Pancreas (tissue), 10 donors: Measurements from ENCODE around the gene SPTY2D1. TPM values are rescaled to one million over a fixed set of nuclear protein-coding genes. Genes with fewer than 3 reads are reported as not detected.

Experiments used
- ATAC-seq, 4 donors: fragments of 200-7000 bp; cut with Tn5 transposase; one replicate each; pipeline versions ENCODE4 v1.8.0 to v1.9.1; 2020; ENCODE audit warnings: mild to moderate bottlenecking in 4 of 4, moderate library complexity in 4 of 4
- DNase-seq, 6 donors: peaks; one replicate each; pipeline ENCODE4 v3.0.0-alpha.2; 2020
- FAIRE-seq: peaks from 2 replicates; lab custom pipeline; 2012; peaks lifted over from hg19 to GRCh38; lab: Jason Lieb, UNC
- H3K27ac ChIP-seq, 4 donors: fragments of 200-600 bp; sonication (generic); 1 replicate in 3 of 4; 2 replicates in 1 of 4; pipeline versions ENCODE4 v1.5.0 to v1.8.0; 2020
- H3K27me3 ChIP-seq, 4 donors: fragments of 200-600 bp; one replicate each; pipeline ENCODE4 v1.8.0; 2021
- H3K36me3 ChIP-seq, 3 donors: fragments of 200-600 bp; sonication (generic) in 1 of 3; one replicate each; pipeline versions ENCODE4 v1.5.0 to v1.8.0; 2020 to 2021
- H3K4me1 ChIP-seq, 3 donors: fragments of 200-600 bp; one replicate each; pipeline ENCODE4 v1.8.0; 2021
- H3K4me3 ChIP-seq, 4 donors: fragments of 200-600 bp; sonication (generic) in 2 of 4; one replicate each; pipeline versions ENCODE4 v1.5.0 to v1.8.0; 2020 to 2021
- H3K9me3 ChIP-seq, 4 donors: fragments of 200-600 bp; one replicate each; pipeline ENCODE4 v1.8.0; 2021
- CTCF ChIP-seq, 4 donors: fragments of 200-600 bp; sonication (generic) in 3 of 4; IDR thresholded peaks; one replicate each; pipeline versions ENCODE4 v1.5.0 to v1.8.0; 2021; ENCODE audit warnings: antibody characterized with exemption in 4 of 4
- WGBS, 2 donors: extraction: QIAGEN DNeasy Blood & Tissue Kit; methylation state at CpG; one replicate each; pipeline ENCODE4 v1.1.7; 2013; 5-methylcytosine and 5-hydroxymethylcytosine counted together
- intact Hi-C, 3 donors: fragments of 100-400 bp; cut with DNase I; formaldehyde crosslinking; loops; one replicate each; pipeline versions ENCODE4 v1.11.1 to v1.14.2; 2022
- polyA plus RNA-seq, 2 donors: library from polyadenylated mRNA; stranded (reverse); fragments of 200-250 nt; gene quantifications; one replicate each; pipeline ENCODE4 v1.2.3, GENCODE V29; 2013
- total RNA-seq, 6 donors: library from RNA; stranded (reverse); fragmentation: NEBNext Ultra II Directional in 4 of 6; extraction: Animal tissue kit (Norgen Biotek cat#: 25700) in 4 of 6; gene quantifications; one replicate each; pipeline versions ENCODE4 v1.2.1 to v1.2.4, GENCODE V29; 2021 to 2023
- donor health status: healthy with polysubstance abuse.
- donor health status: DM: no; HTN: no; CAD: no; lungs with moderate emphysema.
- donor health status: DM: no; HTN: no; CAD: no.
- donor health status: control.
- donor health status: control.
- donor health status: Bipolar disorder and iron deficiency.
- donor health status: DM: yes; HTN: yes; CAD: no.
- donor health status: DM: no; HTN: no; CAD: no.
- donor health status: DM: no; HTN: no; CAD: no.
- donor health status: DM: yes; HTN: yes; CAD: no.

Gene SPTY2D1
- total and polyA plus RNA-seq, 8 donors: 1.7 to 13.6 (median 7.1) TPM

GRCh38 chr11:18618342-18619025 is 15.7 kb downstream of the SPTY2D1 start:
- FAIRE-seq: peak; percentile 9
- ATAC-seq: peak in 3 of 4 donors; percentile 68 to 80 (median 75)
- intact Hi-C loops: no loop called here
- Histone ChIP-seq H3K9me3 (no peaks in the 10 kb centered on the region), H3K36me3 (peaks cover 3 to 26% (median 16%) of the 10 kb centered on the region in 3 donors), H3K27me3 (no peaks in the 10 kb centered on the region), H3K4me1 (peaks cover 4 to 18% (median 16%) of the 10 kb centered on the region in 3 donors), H3K27ac (peak overlapping the region in 1 of 4 donors; percentile 3), H3K4me3 (no peak overlapping the region)
- WGBS, 2 donors: 18% methylated on average over 5 of the region's 5 CpGs
- TF ChIP-seq CTCF (IDR thresholded peaks at IDR 0.05): no peak
- no peak for DNase-seq

- no peak for FAIRE-seq
- peak in 2 of 4 donors; percentile 47 to 48 for ATAC-seq
- H3K9me3 ChIP-seq: no peaks in the 10 kb centered on the region
- no peaks in the 10 kb centered on the region for H3K27me3 ChIP-seq
- intact Hi-C loops: no loop called here
- H3K27ac ChIP-seq: peak overlapping the region in 1 of 4 donors; percentile 3
- H3K4me1 ChIP-seq: peaks cover 4 to 18% (median 16%) of the 10 kb centered on the region in 3 donors
- 71 to 72% methylated on average over 10 of the region's 10 CpGs for WGBS, 2 donors
- no peak overlapping the region for H3K4me3 ChIP-seq
- no peak for TF ChIP-seq CTCF (IDR thresholded peaks at IDR 0.05)
- H3K36me3 ChIP-seq: peaks cover 3 to 27% (median 16%) of the 10 kb centered on the region in 3 donors
- DNase-seq: no peak
Observed at GRCh38 chr11:18617688-18618341, 16.3 kb downstream of the SPTY2D1 start.

DNA sequence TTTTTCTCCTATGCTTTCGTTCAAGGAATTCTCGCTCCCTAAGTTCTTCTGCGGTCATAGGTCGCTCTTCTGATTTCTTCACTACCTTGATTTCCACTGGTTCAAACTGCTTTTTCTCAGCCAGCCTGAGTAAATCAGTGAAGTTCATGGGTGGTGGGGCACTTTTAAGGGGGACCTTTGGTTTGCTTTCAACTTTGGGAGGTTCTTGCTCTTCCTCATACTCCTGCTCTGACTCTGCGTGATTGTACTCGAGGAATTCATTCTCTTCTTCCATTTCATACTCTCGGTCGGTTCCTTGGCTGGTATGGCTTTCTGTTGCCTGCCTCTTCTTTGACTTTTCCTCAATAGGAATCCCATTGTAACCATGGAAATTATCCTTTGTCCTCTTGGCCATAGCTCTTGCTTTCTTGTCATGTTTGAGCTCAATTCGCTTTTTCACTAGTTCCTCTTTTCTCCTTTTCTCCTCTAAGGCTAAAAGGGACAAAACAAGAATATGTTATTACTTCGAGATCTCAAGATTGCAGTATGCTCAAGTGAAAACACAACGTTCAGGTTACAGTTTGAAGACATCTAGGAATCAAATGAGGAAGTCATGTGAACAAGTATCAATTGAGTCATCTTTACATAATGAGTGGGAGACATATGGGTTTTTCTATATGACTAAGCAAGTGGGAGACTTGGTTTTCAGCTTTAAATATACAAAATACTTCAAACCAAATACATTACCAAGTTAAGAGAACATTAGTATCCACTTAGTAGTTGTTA is 18.3 kb downstream of the SPTY2D1 start:
- peaks cover 3 to 46% (median 16%) of the 10 kb centered on the region in 3 donors for H3K36me3 ChIP-seq
- intact Hi-C loops: no loop called here
- no peak for DNase-seq
- H3K27me3 ChIP-seq: no peaks in the 10 kb centered on the region
- TF ChIP-seq CTCF (IDR thresholded peaks at IDR 0.05): no peak
- WGBS, 2 donors: 91 to 93% methylated on average over 11 of the region's 11 CpGs
- H3K4me1 ChIP-seq: peaks cover 4 to 18% (median 16%) of the 10 kb centered on the region in 3 donors
- H3K4me3 ChIP-seq: no peak overlapping the region
- no peak for FAIRE-seq
- ATAC-seq: no peak
- no peaks in the 10 kb centered on the region for H3K9me3 ChIP-seq
- no peak overlapping the region for H3K27ac ChIP-seq

- ATAC-seq (no peak), DNase-seq (no peak), FAIRE-seq (no peak)
- TF ChIP-seq CTCF (IDR thresholded peaks at IDR 0.05): no peak
- Histone ChIP-seq H3K4me3 (no peak overlapping the region), H3K36me3 (peaks cover 3 to 49% (median 16%) of the 10 kb centered on the region in 3 donors), H3K9me3 (no peaks in the 10 kb centered on the region), H3K27ac (no peak overlapping the region), H3K27me3 (no peaks in the 10 kb centered on the region), H3K4me1 (peaks cover 4 to 18% (median 16%) of the 10 kb centered on the region in 3 donors)
- intact Hi-C loops: no loop called here
- 91 to 94% methylated on average over 10 of the region's 10 CpGs for WGBS, 2 donors
Observed at GRCh38 chr11:18614667-18615066, 19.5 kb downstream of the SPTY2D1 start.
